Right lobe of liver (tissue), 4 donors: ENCODE measurements around the gene BTBD19.

Source experiments
- CTCF ChIP-seq, 4 donors: fragments of 200-600 bp in 3 of 4; fragments of 450-650 bp in 1 of 4; IDR thresholded peaks; one replicate each; pipeline versions ENCODE4 v1.5.1 to v1.8.0; 2016 to 2022; ENCODE audit warnings: antibody characterized with exemption in 4 of 4, mild to moderate bottlenecking in 2 of 4
- POLR2A ChIP-seq: fragments of 450-650 bp; IDR thresholded peaks from one replicate; pipeline ENCODE4 v1.6.1; 2017; ENCODE audit warnings: antibody characterized with exemption, mild to moderate bottlenecking
- donor health status: DM: no; HTN: no; CAD: no.
- donor health status: DM: no; HTN: no; CAD: no.
- donor health status: DM: no; HTN: yes; CAD: no.

DNA sequence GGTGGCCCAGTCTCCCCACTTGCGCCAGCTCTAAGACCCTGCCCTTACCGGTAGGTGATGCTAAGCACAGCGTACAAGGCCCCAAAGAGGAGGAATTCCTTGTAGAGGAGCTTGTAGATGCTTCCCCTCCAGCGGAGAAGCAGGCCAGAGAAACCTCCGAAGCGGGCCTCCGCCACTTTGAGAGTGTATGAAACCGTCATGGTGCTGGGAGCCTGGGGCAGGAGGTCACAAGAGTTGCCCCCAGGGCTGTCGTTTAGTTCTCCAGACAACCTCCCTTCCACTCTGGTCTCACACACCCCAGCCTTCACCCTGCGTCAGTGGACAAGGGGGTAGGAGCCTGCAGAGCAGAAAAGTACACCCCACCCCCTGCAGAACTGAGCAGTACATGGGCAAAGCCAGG, 20.8 kb upstream of the BTBD19 start:
- no peak for TF ChIP-seq CTCF (IDR thresholded peaks at IDR 0.05)
- no peak for TF ChIP-seq POLR2A
